Measurements from ENCODE around the gene MYDGF. TPM values are rescaled to one million over a fixed set of nuclear protein-coding genes. Genes with fewer than 3 reads are reported as not detected.

The MYDGF gene
- total and polyA plus RNA-seq, 9 of the 15 experiments (the other 6 are each of a cell fraction or from before 2014, with no cell fraction given) = 4.2 to 141 (median 82.1) TPM

DNA sequence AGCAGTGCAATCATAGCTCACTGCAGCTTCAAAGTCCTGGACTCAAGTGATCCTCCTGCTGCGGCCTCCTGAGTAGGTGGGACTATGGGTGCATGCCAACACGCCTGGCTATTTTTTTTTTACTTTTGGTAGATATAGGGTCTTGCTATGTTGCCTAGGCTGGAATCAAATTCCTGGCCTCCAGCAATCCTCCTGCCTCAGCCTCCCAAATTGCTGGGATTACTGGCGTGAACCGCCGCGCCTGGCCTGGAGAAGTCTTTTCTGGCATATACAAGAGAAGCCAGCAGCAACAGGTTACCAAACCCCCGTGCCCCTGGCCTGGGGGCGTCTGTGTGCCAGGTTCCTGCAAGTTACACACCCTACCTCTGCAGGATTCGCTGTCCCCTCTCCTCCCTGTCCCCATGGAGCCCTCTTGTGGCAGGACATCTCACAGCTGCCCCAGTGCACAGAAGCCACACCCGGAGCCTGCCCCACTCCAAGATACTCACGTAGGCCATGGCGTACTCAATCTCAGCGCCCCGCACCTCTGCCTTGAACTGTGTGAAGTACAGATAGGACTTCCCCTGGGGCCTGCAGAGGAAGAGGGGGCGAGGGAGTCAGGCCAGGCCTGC lies 9.9 kb downstream of the MYDGF start (continued):
- peak; percentile 78 for TF ChIP-seq SMARCA4 (IDR thresholded peaks at IDR 0.05)

- 86% methylated on average over 8 of the region's 8 CpGs for WGBS (ENCODE audit: insufficient coverage, low coverage, missing lambda C conversion rate)
- no peak for ATAC-seq
- no TSS peak for BruUV-seq (replicated peaks)
These were observed 12.3 kb downstream of the MYDGF start for GRCh38 chr19:4657835-4658234.

DNA sequence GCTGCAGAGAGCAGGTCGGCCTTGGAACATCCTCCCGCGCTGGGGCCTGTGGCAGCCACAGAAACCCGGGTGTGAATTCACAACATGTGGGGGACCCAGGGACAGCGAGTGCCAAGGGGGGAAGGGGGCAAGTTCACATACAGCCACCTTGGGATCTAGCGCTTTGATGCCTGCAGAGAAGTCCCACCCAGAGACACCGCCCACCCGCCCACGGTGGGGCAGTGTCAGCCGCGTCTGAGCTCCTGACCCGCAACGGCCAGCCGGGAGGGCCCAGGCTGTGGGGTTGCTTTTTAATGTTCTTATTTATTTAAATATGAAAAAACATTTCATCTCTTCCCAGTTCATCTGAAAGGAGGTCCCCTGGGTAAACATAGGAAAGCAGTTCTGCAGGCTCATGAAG lies 12.9 kb downstream of the MYDGF start:
- ATAC-seq = no peak
- CTCF ChIA-PET (ENCODE audit: low intra/inter-chr PET ratio) = no interaction called here
- peaks cover 73% of the 10 kb centered on the region for H3K36me3 ChIP-seq (ENCODE audit: control insufficient read depth, insufficient read depth, low read length)

More at GRCh38 chr19:4657835-4658234, 12.3 kb downstream of the MYDGF start:
- in situ Hi-C loops (cut with MboI) = no loop called here
- peaks cover 5% of the 10 kb centered on the region for H3K9me1 ChIP-seq (ENCODE audit: control insufficient read depth, insufficient read depth, low read length)
- DNase-seq (ENCODE audit: extremely low read depth in 1 of 4, low spot score in 3 of 4) (no peak), FAIRE-seq (no peak)
- no peaks in the 10 kb centered on the region for H3K9me3 ChIP-seq (replicated peaks; ENCODE audit: control insufficient read depth, insufficient read depth, low read depth, low read length)
- H3K9ac ChIP-seq (ENCODE audit: insufficient read depth in 1 of 2, low read depth in 2 of 2, low read length in 2 of 2) = no peak overlapping the region
- H3K36me3 ChIP-seq (ENCODE audit: control insufficient read depth, insufficient read depth, low read length) = peaks cover 75% of the 10 kb centered on the region
- no peak overlapping the region for H3K4me2 ChIP-seq (ENCODE audit: insufficient read depth, low read length)
- ChIA-PET CTCF (ENCODE audit: low intra/inter-chr PET ratio) (no interaction called here), POLR2A (interaction anchor here (0.7 to 1.0 kb wide), 4 partner anchors 9 to 78 kb away, joined by 3 to 7 read pairs (median 3); no protein-coding TSS in a partner anchor)
- H3K79me2 ChIP-seq (ENCODE audit: control insufficient read depth, insufficient read depth, low read length) = no peaks in the 10 kb centered on the region
- no peaks in the 10 kb centered on the region for H3K27me3 ChIP-seq (ENCODE audit: control insufficient read depth in 2 of 2, insufficient read depth in 2 of 2, low read length in 2 of 2)
- TF ChIP-seq EZH2 (IDR thresholded peaks at IDR 0.05; ENCODE audit: borderline replicate concordance, low read depth, low read length) (no peak), RBFOX2 (IDR thresholded peaks at IDR 0.05; ENCODE audit: low read depth, low read length) (peak; percentile 18; the same call in 1 of the 2 replicates)
- H2AFZ ChIP-seq (ENCODE audit: low read depth, low read length) = no peak overlapping the region
- H3K27ac ChIP-seq (ENCODE audit: extremely low read depth, low read depth, low read length) = no peak overlapping the region
- H3K4me1 ChIP-seq (replicated peaks in 1 of 2; ENCODE audit: control insufficient read depth in 2 of 2, insufficient read depth in 2 of 2, low read length in 2 of 2) = peaks cover 11 to 17% of the 10 kb centered on the region in 2 experiments; a peak in 3 of 5 replicates
- intact Hi-C loops (cut with micrococcal nuclease) = no loop called here
- H4K20me1 ChIP-seq (replicated peaks; ENCODE audit: control insufficient read depth, insufficient read depth, low read length) = peaks cover 3% of the 10 kb centered on the region; the same call in 1 of the 2 replicates
- no peak overlapping the region for H3K4me3 ChIP-seq

More for the DNA sequence above, 12.9 kb downstream of the MYDGF start:
- no TSS peak for BruUV-seq (replicated peaks)
- no peak overlapping the region for H2AFZ ChIP-seq (ENCODE audit: low read depth, low read length)
- POLR2A ChIA-PET = interaction anchor here (0.7 to 1.0 kb wide), 4 partner anchors 11 to 77 kb away, joined by 3 read pairs; no protein-coding TSS in a partner anchor
- in situ Hi-C loops (cut with MboI) (no loop called here), intact Hi-C loops (cut with micrococcal nuclease) (no loop called here)
- no peak overlapping the region for H3K4me3 ChIP-seq
- no peaks in the 10 kb centered on the region for H3K79me2 ChIP-seq (ENCODE audit: control insufficient read depth, insufficient read depth, low read length)
- no peak overlapping the region for H3K27ac ChIP-seq (ENCODE audit: extremely low read depth, low read depth, low read length)
- no peaks in the 10 kb centered on the region for H3K27me3 ChIP-seq (ENCODE audit: control insufficient read depth in 2 of 2, insufficient read depth in 2 of 2, low read length in 2 of 2)
- no peaks in the 10 kb centered on the region for H3K9me3 ChIP-seq (replicated peaks; ENCODE audit: control insufficient read depth, insufficient read depth, low read depth, low read length)
- TF ChIP-seq CBFB (CRISPR knock-in tag; IDR thresholded peaks at IDR 0.05) (no peak), POLR2G (IDR thresholded peaks at IDR 0.05; ENCODE audit: low read depth, low read length) (peak; percentile 56; the same call in 1 of the 2 replicates), RBFOX2 (IDR thresholded peaks at IDR 0.05; ENCODE audit: low read depth, low read length) (peak; percentile 57; the same call in 1 of the 2 replicates), EGR1 (conservative IDR thresholded peaks at IDR 0.05) (peak; percentile 42; the same call in 1 of the 2 replicates), ZNF707 (CRISPR knock-in tag; conservative IDR thresholded peaks at IDR 0.05) (no peak), POLR2AphosphoS5 (IDR thresholded peaks at IDR 0.05; ENCODE audit: control insufficient read depth, insufficient read depth, low read depth, low read length) (0 out of 2 replicates have a peak, but pooled peaks have one; percentile 24), HSF4 (CRISPR knock-in tag; IDR thresholded peaks at IDR 0.05; ENCODE audit: borderline replicate concordance) (no peak), CEBPZ (IDR thresholded peaks at IDR 0.05; ENCODE audit: borderline replicate concordance, low read depth, low read length) (no peak)
- no peak for DNase-seq (ENCODE audit: extremely low read depth in 1 of 4, low spot score in 3 of 4)
- no peak overlapping the region for H3K9ac ChIP-seq (ENCODE audit: insufficient read depth in 1 of 2, low read depth in 2 of 2, low read length in 2 of 2)
- peaks cover 11 to 18% of the 10 kb centered on the region in 2 experiments; a peak in 3 of 5 replicates for H3K4me1 ChIP-seq (replicated peaks in 1 of 2; ENCODE audit: control insufficient read depth in 2 of 2, insufficient read depth in 2 of 2, low read length in 2 of 2)
- peaks cover 3% of the 10 kb centered on the region; the same call in 1 of the 2 replicates for H4K20me1 ChIP-seq (replicated peaks; ENCODE audit: control insufficient read depth, insufficient read depth, low read length)
- WGBS (ENCODE audit: insufficient coverage, low coverage, missing lambda C conversion rate) = 89% methylated on average over 10 of the region's 14 CpGs
- peaks cover 5% of the 10 kb centered on the region for H3K9me1 ChIP-seq (ENCODE audit: control insufficient read depth, insufficient read depth, low read length)
- no peak overlapping the region for H3K4me2 ChIP-seq (ENCODE audit: insufficient read depth, low read length)
- no peak for FAIRE-seq

Data from K562 (cell line).